ENCODE data around the gene MZT2B.

- TF ChIP-seq CTCF (IDR thresholded peaks at IDR 0.05) (no peak), POLR2A (IDR thresholded peaks at IDR 0.05) (no peak)
Measured at GRCh38 chr2:130162968-130163367, 19.1 kb upstream of the MZT2B start.
